EH (cell line): ENCODE measurements around the gene FXYD7.
A peak's percentile ranks its signal among the peaks of the same experiment; 100 is the strongest.
"Not testable (repeated sequence)": the region's sequence is repeated elsewhere in the genome, so short reads cannot be mapped to it uniquely, and the experiment has no call there.

Experiments used
- DNase-seq: peaks from one replicate; pipeline ENCODE4 v3.0.0-alpha.2; 2015; ENCODE audit warnings: low read depth

FXYD7 gene

GRCh38 chr19:35143231-35143715, at the start of gene FXYD7:
Gene FXYD7, plus strand, starts transcription at chr19:35143255. Its CDS starts 79 bp downstream, at chr19:35143334.
- no peak for DNase-seq

- no peak for DNase-seq
These were observed 49.6 kb upstream of the FXYD7 start for GRCh38 chr19:35093430-35093829.

GRCh38 chr19:35093941-35094647, 49.0 kb upstream of the FXYD7 start:
- DNase-seq, result no peak

- no peak for DNase-seq
These were observed 48.4 kb upstream of the FXYD7 start for GRCh38 chr19:35094656-35095055.

- no peak for DNase-seq
These were observed 47.2 kb upstream of the FXYD7 start for GRCh38 chr19:35095667-35096368.

- DNase-seq, result no peak
These were observed 44.5 kb upstream of the FXYD7 start for GRCh38 chr19:35098413-35099049.

GRCh38 chr19:35099155-35099896, 43.7 kb upstream of the FXYD7 start:
- no peak for DNase-seq

- no peak for DNase-seq
These were observed 43.2 kb upstream of the FXYD7 start for GRCh38 chr19:35099897-35100275.

- no peak for DNase-seq
These were observed 42.2 kb upstream of the FXYD7 start for GRCh38 chr19:35100588-35101533.

- DNase-seq, result not testable (repeated sequence)
These were observed 41.1 kb upstream of the FXYD7 start for GRCh38 chr19:35101949-35102348.

GRCh38 chr19:35103614-35104013, 39.4 kb upstream of the FXYD7 start:
- not testable (repeated sequence) for DNase-seq

GRCh38 chr19:35104361-35104760, 38.7 kb upstream of the FXYD7 start:
- DNase-seq, result no peak

GRCh38 chr19:35105047-35105410, 38.0 kb upstream of the FXYD7 start:
- DNase-seq, result no peak

- DNase-seq, result no peak
These were observed 37.4 kb upstream of the FXYD7 start for GRCh38 chr19:35105411-35106290.

GRCh38 chr19:35106291-35106583, 36.8 kb upstream of the FXYD7 start:
- no peak for DNase-seq

GRCh38 chr19:35106898-35107541, 36.0 kb upstream of the FXYD7 start:
- no peak for DNase-seq

- DNase-seq, result peak; percentile 39
These were observed 35.5 kb upstream of the FXYD7 start for GRCh38 chr19:35107545-35107944.

GRCh38 chr19:35108730-35109129, 34.3 kb upstream of the FXYD7 start:
- DNase-seq, result no peak

- no peak for DNase-seq
These were observed 33.5 kb upstream of the FXYD7 start for GRCh38 chr19:35109395-35110112.
